H9 (cell line): ENCODE data around the gene NFATC1. TPM values are rescaled to one million over a fixed set of nuclear protein-coding genes. Genes with fewer than 3 reads are reported as not detected.

Experiments used
- DNase-seq: peaks from one replicate; pipeline ENCODE4 v3.0.0-alpha.2; 2017
- H2AFZ ChIP-seq: one replicate; pipeline ENCODE4 v1.6.1; 2013; ENCODE audit warnings: mild to moderate bottlenecking, low read length, control low read depth, moderate library complexity
- H2AK5ac ChIP-seq: 2 replicates; pipeline ENCODE4 v1.6.1; 2013; ENCODE audit warnings: low read length, control low read depth, mixed read lengths; ENCODE audit not compliant: insufficient read length
- H2BK120ac ChIP-seq: one replicate; pipeline ENCODE4 v1.6.1; 2013; ENCODE audit warnings: low read depth, mild to moderate bottlenecking, low read length, control low read depth, inconsistent platforms; ENCODE audit not compliant: poor library complexity, severe bottlenecking
- H2BK12ac ChIP-seq: 2 replicates; pipeline ENCODE4 v1.6.1; 2013; ENCODE audit warnings: low read length, control low read depth, mixed read lengths, low read depth; ENCODE audit not compliant: insufficient read length
- H2BK15ac ChIP-seq: 2 replicates; pipeline ENCODE4 v1.6.1; 2013; ENCODE audit warnings: low read depth, low read length, control low read depth
- H2BK20ac ChIP-seq: one replicate; pipeline ENCODE4 v1.6.1; 2013; ENCODE audit warnings: low read depth, mild to moderate bottlenecking, low read length, control low read depth, inconsistent platforms; ENCODE audit not compliant: poor library complexity, severe bottlenecking
- H2BK5ac ChIP-seq: 2 replicates; pipeline ENCODE4 v1.6.1; 2013; ENCODE audit warnings: low read length, control low read depth, mixed read lengths; ENCODE audit not compliant: insufficient read length
- H3K14ac ChIP-seq: 2 replicates; pipeline ENCODE4 v1.6.1; 2013; ENCODE audit warnings: low read length, control low read depth; ENCODE audit not compliant: insufficient read depth
- H3K18ac ChIP-seq: 2 replicates; pipeline ENCODE4 v1.6.1; 2013; ENCODE audit warnings: low read depth, mild to moderate bottlenecking, mixed read lengths, low read length, control low read depth; ENCODE audit not compliant: insufficient read length
- H3K23ac ChIP-seq: 2 replicates; pipeline ENCODE4 v1.6.1; 2013; ENCODE audit warnings: low read length, control low read depth, mixed read lengths, low read depth; ENCODE audit not compliant: insufficient read length
- H3K23me2 ChIP-seq: 2 replicates; pipeline ENCODE4 v1.6.1; 2013; ENCODE audit warnings: low read depth, mild to moderate bottlenecking, mixed read lengths, low read length, control low read depth; ENCODE audit not compliant: insufficient read length, poor library complexity, severe bottlenecking
- H3K27ac ChIP-seq: 2 replicates; pipeline ENCODE4 v1.5.1; 2013; ENCODE audit warnings: low read length, control low read depth, mixed read lengths, low read depth; ENCODE audit not compliant: insufficient read length
- H3K27me3 ChIP-seq: 2 replicates; pipeline ENCODE4 v1.6.1; 2013; ENCODE audit warnings: low read length, control low read depth, inconsistent platforms; ENCODE audit not compliant: insufficient read depth
- H3K4ac ChIP-seq: 2 replicates; pipeline ENCODE4 v1.6.1; 2013; ENCODE audit warnings: low read depth, mild to moderate bottlenecking, control low read depth, inconsistent platforms, low read length, moderate library complexity
- H3K4me1 ChIP-seq: 2 replicates; pipeline ENCODE4 v1.6.1; 2013; ENCODE audit warnings: low read length, control low read depth, inconsistent platforms; ENCODE audit not compliant: insufficient read depth
- H3K4me2 ChIP-seq: 2 replicates; pipeline ENCODE4 v1.6.1; 2013; ENCODE audit warnings: low read length, control low read depth, mixed read lengths; ENCODE audit not compliant: insufficient read length, insufficient read depth
- H3K56ac ChIP-seq: 2 replicates; pipeline ENCODE4 v1.6.1; 2013; ENCODE audit warnings: low read depth, mild to moderate bottlenecking, mixed read lengths, low read length, control low read depth; ENCODE audit not compliant: insufficient read length
- H3K79me1 ChIP-seq: 2 replicates; pipeline ENCODE4 v1.6.1; 2013; ENCODE audit warnings: low read depth, mild to moderate bottlenecking, moderate library complexity, low read length, control low read depth, inconsistent platforms; ENCODE audit not compliant: insufficient read depth, poor library complexity, severe bottlenecking
- H3K79me2 ChIP-seq: 2 replicates; pipeline ENCODE4 v1.6.1; 2013; ENCODE audit warnings: low read length, control low read depth, inconsistent platforms; ENCODE audit not compliant: insufficient read depth
- H3K9ac ChIP-seq: 2 replicates; pipeline ENCODE4 v1.6.1; 2013; ENCODE audit warnings: low read length, control low read depth, mixed read lengths; ENCODE audit not compliant: insufficient read length; ENCODE audit errors: extremely low read depth
- H3K9me3 ChIP-seq: one replicate; pipeline ENCODE4 v1.6.1; 2013; ENCODE audit warnings: low read depth, low read length, inconsistent platforms; ENCODE audit not compliant: control insufficient read depth
- H3T11ph ChIP-seq: one replicate; pipeline ENCODE4 v1.6.1; 2013; ENCODE audit warnings: mild to moderate bottlenecking, low read length, control low read depth, inconsistent platforms
- H4K20me1 ChIP-seq: one replicate; pipeline ENCODE4 v1.6.1; 2013; ENCODE audit not compliant: control insufficient read depth, insufficient read length, insufficient read depth
- H4K5ac ChIP-seq: 2 replicates; pipeline ENCODE4 v1.6.1; 2013; ENCODE audit warnings: low read depth, mild to moderate bottlenecking, mixed read lengths, low read length, control low read depth; ENCODE audit not compliant: insufficient read length
- H4K8ac ChIP-seq: replicated peaks from 2 replicates; pipeline ENCODE4 v1.6.1; 2013; ENCODE audit warnings: low read length, control low read depth, mixed read lengths, low read depth; ENCODE audit not compliant: insufficient read length
- H4K91ac ChIP-seq: 2 replicates; pipeline ENCODE4 v1.6.1; 2013; ENCODE audit warnings: low read depth, mild to moderate bottlenecking, moderate library complexity, mixed read lengths, low read length, control low read depth; ENCODE audit not compliant: insufficient read length
- H3K27ac Mint-ChIP-seq, 3 experiments: 2 replicates in 2 of 3; 3 replicates in 1 of 3; pipeline ENCODE4 v1.8.0; 2020 to 2021; ENCODE audit warnings: mixed read lengths in 3 of 3, mild to moderate bottlenecking in 1 of 3, moderate library complexity in 1 of 3
- H3K27me3 Mint-ChIP-seq: 2 replicates; pipeline ENCODE4 v1.8.0; 2021; ENCODE audit warnings: low read depth, mild to moderate bottlenecking, moderate library complexity, mixed read lengths
- H3K36me3 Mint-ChIP-seq, 3 experiments: 2 replicates in 2 of 3; 3 replicates in 1 of 3; pipeline ENCODE4 v1.8.0; 2020 to 2021; ENCODE audit warnings: low read depth in 3 of 3, mixed read lengths in 3 of 3; ENCODE audit not compliant: insufficient read depth in 1 of 3
- H3K4me1 Mint-ChIP-seq, 2 experiments: 2 replicates each; pipeline ENCODE4 v1.8.0; 2020; ENCODE audit warnings: mixed read lengths in 2 of 2
- H3K4me3 Mint-ChIP-seq, 2 experiments: 2 replicates in 1 of 2; 3 replicates in 1 of 2; pipeline ENCODE4 v1.8.0; 2020 to 2021; ENCODE audit warnings: mild to moderate bottlenecking in 2 of 2, mixed read lengths in 2 of 2, moderate library complexity in 1 of 2
- H3K9me3 Mint-ChIP-seq, 2 experiments: 2 replicates in 1 of 2; 3 replicates in 1 of 2; pipeline ENCODE4 v1.8.0; 2020; ENCODE audit warnings: mild to moderate bottlenecking in 2 of 2, mixed read lengths in 2 of 2, moderate library complexity in 1 of 2
- WGBS: extraction: QIAGEN DNeasy Blood & Tissue Kit; methylation state at CpG from one replicate; pipeline ENCODE4 v1.1.7; 2013; ENCODE audit warnings: missing lambda C conversion rate, low lambda C conversion rate, mixed read lengths; ENCODE audit not compliant: insufficient read length; ENCODE audit errors: extremely low coverage; 5-methylcytosine and 5-hydroxymethylcytosine counted together
- total RNA-seq: library from RNA; stranded (reverse); gene quantifications from 2 replicates; pipeline ENCODE4 v1.2.1, GENCODE V29; 2021
- TF ChIP-seq, protein P1 (sequence below): fragments of 200-600 bp; sonication (generic); conservative IDR thresholded peaks from 3 replicates; pipeline ENCODE4 v1.8.0; 2021; ENCODE audit warnings: antibody characterized with exemption, mild to moderate bottlenecking

The NFATC1 gene
- total RNA-seq, 1 experiment from 2014 or later = 5.5 TPM

- Histone ChIP-seq H3K79me1 (no peaks in the 10 kb centered on the region), H3K23ac (no peak overlapping the region), H3K4ac (no peak overlapping the region), H3K4me2 (no peak overlapping the region), H3K9ac (no peak overlapping the region), H2AFZ (no peak overlapping the region), H3K4me1 (no peaks in the 10 kb centered on the region), H4K5ac (no peak overlapping the region), H3K27me3 (no peaks in the 10 kb centered on the region), H2BK20ac (no peak overlapping the region), H2BK12ac (no peak overlapping the region), H2AK5ac (no peak overlapping the region), H2BK15ac (no peak overlapping the region), H3K14ac (no peak overlapping the region; the same call in 1 of the 2 replicates), H3K79me2 (no peaks in the 10 kb centered on the region), H4K91ac (no peak overlapping the region), H3K9me3 (no peaks in the 10 kb centered on the region), H3K27ac (no peak overlapping the region), H4K20me1 (peaks cover 3% of the 10 kb centered on the region), H3T11ph (no peak overlapping the region), H2BK120ac (no peak overlapping the region), H3K56ac (no peak overlapping the region), H4K8ac (no peak overlapping the region), H2BK5ac (no peak overlapping the region), H3K18ac (no peak overlapping the region), H3K23me2 (no peaks in the 10 kb centered on the region)
- no peak overlapping the region for H3K4me3 Mint-ChIP-seq
- no peaks in the 10 kb centered on the region for H3K36me3 Mint-ChIP-seq
- TF ChIP-seq, protein P1, sequence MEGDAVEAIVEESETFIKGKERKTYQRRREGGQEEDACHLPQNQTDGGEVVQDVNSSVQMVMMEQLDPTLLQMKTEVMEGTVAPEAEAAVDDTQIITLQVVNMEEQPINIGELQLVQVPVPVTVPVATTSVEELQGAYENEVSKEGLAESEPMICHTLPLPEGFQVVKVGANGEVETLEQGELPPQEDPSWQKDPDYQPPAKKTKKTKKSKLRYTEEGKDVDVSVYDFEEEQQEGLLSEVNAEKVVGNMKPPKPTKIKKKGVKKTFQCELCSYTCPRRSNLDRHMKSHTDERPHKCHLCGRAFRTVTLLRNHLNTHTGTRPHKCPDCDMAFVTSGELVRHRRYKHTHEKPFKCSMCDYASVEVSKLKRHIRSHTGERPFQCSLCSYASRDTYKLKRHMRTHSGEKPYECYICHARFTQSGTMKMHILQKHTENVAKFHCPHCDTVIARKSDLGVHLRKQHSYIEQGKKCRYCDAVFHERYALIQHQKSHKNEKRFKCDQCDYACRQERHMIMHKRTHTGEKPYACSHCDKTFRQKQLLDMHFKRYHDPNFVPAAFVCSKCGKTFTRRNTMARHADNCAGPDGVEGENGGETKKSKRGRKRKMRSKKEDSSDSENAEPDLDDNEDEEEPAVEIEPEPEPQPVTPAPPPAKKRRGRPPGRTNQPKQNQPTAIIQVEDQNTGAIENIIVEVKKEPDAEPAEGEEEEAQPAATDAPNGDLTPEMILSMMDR = no peak
- H3K4me1 Mint-ChIP-seq = peaks cover 4 to 8% of the 10 kb centered on the region in 2 experiments; a peak in 2 of 4 replicates
- H3K27ac Mint-ChIP-seq = peak overlapping the region in 1 of 3 experiments; percentile 49; a peak in 2 of 7 replicates
- DNase-seq = no peak
- H3K9me3 Mint-ChIP-seq = no peaks in the 10 kb centered on the region
- no CpG with 5 or more reads among the region's 26 CpGs for WGBS
- H3K27me3 Mint-ChIP-seq = no peaks in the 10 kb centered on the region; the same call in 1 of the 2 replicates
Observed at GRCh38 chr18:79488311-79489050, 92.8 kb downstream of the NFATC1 start.
